K562 (cell line): ENCODE measurements around the gene B4GALNT3. TPM values are rescaled to one million over a fixed set of nuclear protein-coding genes. Genes with fewer than 3 reads are reported as not detected.

Source experiments
- ATAC-seq: fragments of 200-7000 bp; cut with Tn5 transposase; 3 replicates; pipeline ENCODE4 v1.9.1; 2020; ENCODE audit warnings: moderate library complexity
- BruUV-seq: library from RNA; stranded (reverse); fragments of 400-500 nt; replicated peaks from 2 replicates; lab custom pipeline; 2021; lab: Mats Ljungman, UMichigan
- CTCF ChIA-PET: fragments of 300-600 bp; formaldehyde crosslinking; extraction: SDS; loops from one replicate; lab custom pipeline; 2021; ENCODE audit warnings: low intra/inter-chr PET ratio; lab: Yijun Ruan, JAX
- POLR2A ChIA-PET: fragments of 300-600, 350-650 bp; sonication (Branson Sonifier 250); formaldehyde crosslinking; extraction: SDS; loops from one replicate; lab custom pipeline; 2021; ENCODE audit warnings: antibody characterized with exemption, inconsistent platforms; lab: Yijun Ruan, JAX
- DNase-seq, 4 experiments: peaks; one replicate each; pipeline versions ENCODE4 v3.0.0 to v3.0.0-alpha.2; 2011 to 2018; ENCODE audit warnings: low spot score in 3 of 4, mixed read lengths in 3 of 4; ENCODE audit errors: extremely low read depth in 1 of 4
- FAIRE-seq: peaks from 2 replicates; lab custom pipeline; 2011; peaks lifted over from hg19 to GRCh38; lab: Jason Lieb, UNC
- H2AFZ ChIP-seq: 2 replicates; pipeline ENCODE4 v1.6.0; 2011; ENCODE audit warnings: low read depth, low read length, control low read depth, inconsistent platforms
- H3K27ac ChIP-seq: fragments of 200-600 bp; 3 replicates; pipeline ENCODE4 v1.8.0; 2011; ENCODE audit warnings: low read depth, mild to moderate bottlenecking, control low read depth, inconsistent platforms, low read length, moderate library complexity, mixed read lengths; ENCODE audit errors: extremely low read depth
- H3K27me3 ChIP-seq, 2 experiments: fragments of 300-600 bp in 1 of 2; 2 replicates in 1 of 2; 3 replicates in 1 of 2; pipeline versions ENCODE4 v1.6.0 to v1.8.0; 2011; ENCODE audit warnings: inconsistent platforms in 2 of 2, low read length in 2 of 2, mild to moderate bottlenecking in 1 of 2, mixed read lengths in 1 of 2, moderate library complexity in 1 of 2; ENCODE audit not compliant: control insufficient read depth in 2 of 2, insufficient read depth in 2 of 2
- H3K36me3 ChIP-seq: fragments of 300-600 bp; 3 replicates; pipeline ENCODE4 v1.8.0; 2011; ENCODE audit warnings: mild to moderate bottlenecking, low read length, inconsistent platforms; ENCODE audit not compliant: control insufficient read depth, insufficient read depth
- H3K4me1 ChIP-seq, 2 experiments: fragments of 200-600 bp in 1 of 2; replicated peaks in 1 of 2; 2 replicates in 1 of 2; 3 replicates in 1 of 2; pipeline versions ENCODE4 v1.5.1 to v1.8.0; 2011; ENCODE audit warnings: inconsistent platforms in 2 of 2, low read length in 2 of 2, mild to moderate bottlenecking in 1 of 2, mixed read lengths in 1 of 2, moderate library complexity in 1 of 2; ENCODE audit not compliant: control insufficient read depth in 2 of 2, insufficient read depth in 2 of 2
- H3K4me2 ChIP-seq: 2 replicates; pipeline ENCODE4 v1.6.1; 2011; ENCODE audit warnings: low read length, control low read depth, inconsistent platforms, mixed read lengths; ENCODE audit not compliant: insufficient read depth
- H3K4me3 ChIP-seq: fragments of 200-600 bp; sonication (generic), shearing (Covaris generic); 2 replicates; pipeline ENCODE4 v1.5.1; 2016; ENCODE audit warnings: control low read depth, inconsistent platforms
- H3K79me2 ChIP-seq: fragments of 200-600 bp; 3 replicates; pipeline ENCODE4 v1.8.0; 2011; ENCODE audit warnings: low read length, inconsistent platforms; ENCODE audit not compliant: control insufficient read depth, insufficient read depth
- H3K9ac ChIP-seq, 2 experiments: 2 replicates each; pipeline versions ENCODE4 v1.6.0 to v1.6.1; 2011; ENCODE audit warnings: low read depth in 2 of 2, low read length in 2 of 2, control low read depth in 1 of 2, inconsistent platforms in 1 of 2, mild to moderate bottlenecking in 1 of 2, mixed read lengths in 1 of 2; ENCODE audit not compliant: insufficient read depth in 1 of 2
- H3K9me1 ChIP-seq: one replicate; pipeline ENCODE4 v1.6.0; 2011; ENCODE audit warnings: inconsistent platforms, mild to moderate bottlenecking, low read length, moderate library complexity; ENCODE audit not compliant: control insufficient read depth, insufficient read depth
- H3K9me3 ChIP-seq: replicated peaks from 2 replicates; pipeline ENCODE4 v1.5.1; 2011; ENCODE audit warnings: low read depth, low read length, inconsistent platforms; ENCODE audit not compliant: control insufficient read depth, insufficient read depth
- H4K20me1 ChIP-seq: replicated peaks from 2 replicates; pipeline ENCODE4 v1.6.1; 2011; ENCODE audit warnings: low read length, inconsistent platforms, mixed read lengths; ENCODE audit not compliant: control insufficient read depth, insufficient read depth
- ATF3 ChIP-seq, 2 experiments: fragments of 450-650 bp in 1 of 2; sonication (generic) in 1 of 2; formaldehyde crosslinking in 1 of 2; IDR thresholded peaks in 1 of 2; conservative IDR thresholded peaks in 1 of 2; 2 replicates each; pipeline versions ENCODE4 v1.6.1 to v1.8.1; 2016 to 2023; ENCODE audit warnings: mild to moderate bottlenecking in 2 of 2, moderate library complexity in 2 of 2, inconsistent platforms in 1 of 2, missing genetic modification reagents in 1 of 2
- BRD4 ChIP-seq: fragments of 200-600 bp; sonication (generic); IDR thresholded peaks from 2 replicates; pipeline ENCODE4 v1.6.1; 2017; ENCODE audit warnings: inconsistent platforms
- CBFB ChIP-seq: sonication (generic); formaldehyde crosslinking; IDR thresholded peaks from 2 replicates; pipeline ENCODE4 v1.4.0; 2020; ENCODE audit warnings: mild to moderate bottlenecking, missing genetic modification reagents
- E2F3 ChIP-seq: fragments of 250-450 bp; sonication (Bioruptor Pico); IDR thresholded peaks from 2 replicates; pipeline ENCODE4 v1.4.0; 2020; ENCODE audit warnings: mild to moderate bottlenecking
- FOXA3 ChIP-seq, 2 experiments: fragments of 450-650 bp in 1 of 2; sonication (generic) in 1 of 2; formaldehyde crosslinking; IDR thresholded peaks in 1 of 2; conservative IDR thresholded peaks in 1 of 2; 2 replicates each; pipeline versions ENCODE4 v1.4.0 to v1.8.0; 2020 to 2022; ENCODE audit warnings: mild to moderate bottlenecking in 2 of 2, missing genetic modification reagents in 1 of 2
- HNRNPUL1 ChIP-seq: fragments of 200-400 bp; formaldehyde crosslinking; IDR thresholded peaks from 2 replicates; pipeline ENCODE4 v1.6.1; 2017; ENCODE audit warnings: low read length
- HOMEZ ChIP-seq: fragments of 250-450 bp; sonication (Bioruptor Pico); IDR thresholded peaks from 2 replicates; pipeline ENCODE4 v1.4.0; 2020; ENCODE audit warnings: mild to moderate bottlenecking, moderate library complexity
- L3MBTL2 ChIP-seq: fragments of 450-650 bp; IDR thresholded peaks from 2 replicates; pipeline ENCODE4 v1.6.1; 2016; ENCODE audit warnings: mild to moderate bottlenecking, moderate library complexity
- MYBL2 ChIP-seq, 2 experiments: fragments of 450-650 bp in 1 of 2; sonication (generic) in 1 of 2; formaldehyde crosslinking in 1 of 2; IDR thresholded peaks; 2 replicates each; pipeline versions ENCODE4 v1.6.1 to v1.8.1; 2017 to 2022; ENCODE audit warnings: borderline replicate concordance in 1 of 2, inconsistent platforms in 1 of 2, low read depth in 1 of 2, mild to moderate bottlenecking in 1 of 2, missing genetic modification reagents in 1 of 2, moderate library complexity in 1 of 2
- NCOR1 ChIP-seq: fragments of 450-650 bp; IDR thresholded peaks from 2 replicates; pipeline ENCODE4 v1.6.1; 2016; ENCODE audit warnings: mild to moderate bottlenecking, moderate library complexity
- RFX1 ChIP-seq: fragments of 450-650 bp; IDR thresholded peaks from 2 replicates; pipeline ENCODE4 v1.6.1; 2016; ENCODE audit warnings: mild to moderate bottlenecking, moderate library complexity
- SUPT5H ChIP-seq: fragments of 450-650 bp; IDR thresholded peaks from 2 replicates; pipeline ENCODE4 v1.6.1; 2016
- ZBTB26 ChIP-seq: fragments of 450-650 bp; formaldehyde crosslinking; IDR thresholded peaks from 2 replicates; pipeline ENCODE4 v1.4.0; 2022; ENCODE audit warnings: missing genetic modification characterization
- ZNF3 ChIP-seq: fragments of 250-450 bp; sonication (Bioruptor Pico); IDR thresholded peaks from 2 replicates; pipeline ENCODE4 v1.5.0; 2021; ENCODE audit warnings: mild to moderate bottlenecking, moderate library complexity
- ZNF354B ChIP-seq: fragments of 250-450 bp; sonication (Bioruptor Pico); IDR thresholded peaks from 2 replicates; pipeline ENCODE4 v1.4.0; 2020
- WGBS: fragments of 100-300 bp; shearing (Covaris generic); methylation state at CpG from one replicate; pipeline ENCODE4 v1.1.6; 2016; ENCODE audit warnings: low coverage, mixed read lengths; ENCODE audit not compliant: insufficient coverage; ENCODE audit errors: missing lambda C conversion rate; 5-methylcytosine and 5-hydroxymethylcytosine counted together
- in situ Hi-C: fragments of 300-500 bp; cut with MboI; formaldehyde crosslinking; loops from 4 replicates; pipeline ENCODE4 v1.15.0; 2018; ENCODE audit warnings: inconsistent platforms, mixed read lengths
- intact Hi-C: fragments of 100-400 bp; cut with micrococcal nuclease; formaldehyde crosslinking; loops from 2 replicates; pipeline ENCODE4 v1.14.2; 2022
- polyA plus RNA-seq, 8 experiments: library from polyadenylated mRNA; depleted of rRNA in 4 of 8; stranded (reverse) in 5 of 8; unstranded in 3 of 8; fragments of >200 nt; fragmentation: Nextera tagmentation in 2 of 8; fragmentation: Illumina TruSeq in 1 of 8; extraction: Ambion mirVana in 2 of 8; extraction: Trizol in 1 of 8; gene quantifications; 2 replicates each; pipeline versions ENCODE4 v1.2.1 to v1.2.3, GENCODE V29; 2011 to 2014; ENCODE audit warnings: inconsistent platforms in 1 of 8, missing spikeins in 1 of 8
- total RNA-seq, 7 experiments: library from RNA; depleted of rRNA in 6 of 7; stranded (reverse); fragments of >200 nt in 6 of 7; fragmentation: Illumina TruSeq in 2 of 7; extraction: Trizol in 2 of 7; gene quantifications; 2 replicates each; pipeline versions ENCODE4 v1.2.1 to v1.2.3, GENCODE V29; 2011 to 2021; ENCODE audit warnings: low replicate concordance in 1 of 7
- TF ChIP-seq, protein P1 (sequence below): fragments of 450-650 bp; IDR thresholded peaks from 2 replicates; pipeline ENCODE4 v1.6.1; 2014; ENCODE audit warnings: low read depth, mild to moderate bottlenecking, moderate library complexity, borderline replicate concordance

The B4GALNT3 gene
- total and polyA plus RNA-seq, 9 of the 15 experiments (the other 6 are each of a cell fraction or from before 2014, with no cell fraction given) = 0.04 to 0.36 (median 0.10) TPM; not detected in 6

DNA sequence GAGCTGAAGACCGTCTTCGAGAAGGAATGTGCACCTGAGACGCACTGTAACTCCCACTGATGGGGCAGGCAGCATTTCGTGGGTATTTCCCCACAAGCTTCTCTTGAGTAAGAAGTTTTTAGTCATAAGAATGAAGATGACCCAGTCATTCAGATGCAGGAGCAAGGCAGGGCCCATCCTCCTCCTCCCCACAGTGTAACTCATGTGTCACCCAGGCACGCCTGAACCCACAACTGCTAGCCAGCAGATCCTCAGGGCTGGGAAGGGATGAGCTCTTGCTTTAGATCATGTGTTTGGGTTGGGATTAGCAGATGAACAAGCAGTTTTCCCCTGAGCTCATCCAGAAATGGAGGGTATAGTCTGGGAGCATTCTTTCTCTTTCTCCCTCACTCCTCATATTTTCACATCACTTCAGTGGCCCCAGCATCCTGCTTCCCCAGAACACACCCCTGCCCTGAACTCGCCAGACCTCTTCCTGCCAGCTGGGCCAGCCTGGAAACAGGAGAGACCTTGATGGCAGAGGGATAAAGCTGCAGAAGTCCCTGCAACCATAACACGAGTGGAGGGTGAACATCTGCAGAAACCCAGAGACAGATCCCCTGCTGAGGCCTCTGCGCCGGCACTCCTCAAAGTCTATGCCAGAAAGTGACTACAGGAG, 73.3 kb downstream of the B4GALNT3 start (continued):
- TF ChIP-seq ATF3 (IDR thresholded peaks at IDR 0.05) (no peak), ATF3 (CRISPR knock-in tag; conservative IDR thresholded peaks at IDR 0.05) (no peak)

DNA sequence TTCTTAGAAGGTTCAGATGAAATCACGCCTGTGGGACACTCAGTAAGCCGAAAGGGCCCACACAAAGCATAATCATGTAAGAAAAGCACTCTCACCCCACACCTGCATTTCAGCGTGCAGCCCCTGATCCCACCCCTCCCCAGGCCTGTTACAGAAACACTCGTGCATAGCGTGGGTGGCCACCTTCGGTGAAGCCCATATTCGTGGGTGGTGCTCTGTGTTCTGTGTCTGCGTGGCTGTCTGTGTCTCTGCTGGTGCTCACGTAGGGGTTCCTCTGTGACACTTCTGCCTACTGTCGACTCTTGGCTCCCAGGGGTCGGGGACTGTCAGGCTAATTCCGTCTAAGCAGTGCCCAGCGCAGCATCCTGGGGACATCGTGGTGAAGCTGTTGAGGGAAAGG, 74.0 kb downstream of the B4GALNT3 start:
- Histone ChIP-seq H3K4me1 (no peaks in the 10 kb centered on the region), H3K4me3 (no peak overlapping the region), H3K4me2 (no peak overlapping the region), H3K9ac (no peak overlapping the region), H3K79me2 (no peaks in the 10 kb centered on the region), H2AFZ (no peak overlapping the region), H3K27ac (no peak overlapping the region), H3K27me3 (peaks cover 14 to 53% of the 10 kb centered on the region in 2 experiments; a peak in 4 of 5 replicates), H3K9me1 (no peaks in the 10 kb centered on the region), H4K20me1 (no peaks in the 10 kb centered on the region), H3K36me3 (no peaks in the 10 kb centered on the region), H3K9me3 (no peaks in the 10 kb centered on the region)
- ATAC-seq (no peak), DNase-seq (no peak), FAIRE-seq (no peak)
- 1% methylated on average over 12 of the region's 14 CpGs for WGBS
- intact Hi-C loops (no loop called here), in situ Hi-C loops (no loop called here)
- ChIA-PET CTCF (no interaction called here), POLR2A (interaction anchor here (1.2 kb wide), 1 partner anchor 9 kb away, joined by 6 read pairs; no protein-coding TSS in a partner anchor)
- no TSS peak for BruUV-seq
- TF ChIP-seq E2F3 (CRISPR knock-in tag) = no peak
- TF ChIP-seq RFX1 = no peak
- TF ChIP-seq ZNF354B (CRISPR knock-in tag) = no peak
- no peak for TF ChIP-seq BRD4
- TF ChIP-seq, protein P1, sequence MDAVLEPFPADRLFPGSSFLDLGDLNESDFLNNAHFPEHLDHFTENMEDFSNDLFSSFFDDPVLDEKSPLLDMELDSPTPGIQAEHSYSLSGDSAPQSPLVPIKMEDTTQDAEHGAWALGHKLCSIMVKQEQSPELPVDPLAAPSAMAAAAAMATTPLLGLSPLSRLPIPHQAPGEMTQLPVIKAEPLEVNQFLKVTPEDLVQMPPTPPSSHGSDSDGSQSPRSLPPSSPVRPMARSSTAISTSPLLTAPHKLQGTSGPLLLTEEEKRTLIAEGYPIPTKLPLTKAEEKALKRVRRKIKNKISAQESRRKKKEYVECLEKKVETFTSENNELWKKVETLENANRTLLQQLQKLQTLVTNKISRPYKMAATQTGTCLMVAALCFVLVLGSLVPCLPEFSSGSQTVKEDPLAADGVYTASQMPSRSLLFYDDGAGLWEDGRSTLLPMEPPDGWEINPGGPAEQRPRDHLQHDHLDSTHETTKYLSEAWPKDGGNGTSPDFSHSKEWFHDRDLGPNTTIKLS = no peak
- TF ChIP-seq FOXA3 (CRISPR knock-in tag; conservative IDR thresholded peaks at IDR 0.05 in 1 of 2, IDR thresholded peaks at IDR 0.05 in 1 of 2) = no peak
- TF ChIP-seq CBFB (CRISPR knock-in tag) = no peak
- no peak for TF ChIP-seq MYBL2 (IDR thresholded peaks at IDR 0.05; ENCODE audit: low read depth)
- TF ChIP-seq MYBL2 (CRISPR knock-in tag; IDR thresholded peaks at IDR 0.05; ENCODE audit: borderline replicate concordance) = no peak
- TF ChIP-seq SUPT5H = no peak
- no peak for TF ChIP-seq HNRNPUL1
- no peak for TF ChIP-seq L3MBTL2
- no peak for TF ChIP-seq ZNF3 (CRISPR knock-in tag)
- no peak for TF ChIP-seq HOMEZ
- TF ChIP-seq NCOR1 = no peak
- TF ChIP-seq ZBTB26 (CRISPR knock-in tag) = no peak
